Thyroid gland (tissue), 4 donors: ENCODE measurements around the gene OR2V2.

Experiments
- POLR2A ChIP-seq, 2 donors: fragments of 450-650 bp; IDR thresholded peaks; one replicate each; pipeline ENCODE4 v1.6.1; 2017; ENCODE audit warnings: antibody characterized with exemption in 2 of 2, mild to moderate bottlenecking in 2 of 2, moderate library complexity in 1 of 2
- TF ChIP-seq, protein P1 (sequence below), 6 experiments: fragments of 200-600 bp in 3 of 6; fragments of 450-650 bp in 3 of 6; sonication (generic) in 3 of 6; IDR thresholded peaks; one replicate each; pipeline ENCODE4 v1.5.1; 2016 to 2019; ENCODE audit warnings: antibody characterized with exemption in 6 of 6, mild to moderate bottlenecking in 2 of 6, inconsistent platforms in 1 of 6, moderate library complexity in 1 of 6

DNA sequence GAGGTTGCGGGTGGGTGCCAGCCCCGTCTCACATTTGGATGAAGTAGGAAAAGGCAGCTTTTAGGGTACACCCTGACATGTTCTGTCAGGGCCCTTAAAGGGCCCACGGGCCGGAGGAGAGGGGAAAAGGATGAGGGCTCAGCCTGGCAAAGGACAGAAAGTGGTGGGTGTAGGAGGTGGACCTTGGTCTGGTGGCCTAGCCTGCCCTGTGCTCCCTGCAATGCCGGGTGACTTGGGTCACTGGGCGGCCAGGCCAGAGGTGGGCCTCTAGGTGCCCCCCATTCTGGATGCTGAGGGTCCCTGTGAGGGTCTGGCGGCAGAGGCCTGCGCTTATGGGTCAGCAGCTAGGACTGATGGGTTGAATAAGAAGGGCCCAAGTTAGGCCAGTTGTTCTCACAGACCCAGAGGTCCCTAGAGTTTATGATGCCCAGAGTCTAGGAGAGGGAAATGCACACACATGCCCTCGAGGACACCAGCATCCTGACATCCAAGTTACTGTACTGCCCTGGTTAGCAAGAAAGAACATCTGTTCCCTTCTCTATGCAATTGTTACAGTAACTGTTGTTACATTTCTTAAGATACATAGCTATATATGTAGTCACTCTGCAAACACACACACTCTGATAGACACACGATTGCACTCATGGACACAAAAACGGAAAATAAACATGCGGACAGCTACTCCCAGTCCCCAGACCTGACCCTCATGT is 45.1 kb downstream of the OR2V2 start:
- TF ChIP-seq, protein P1, sequence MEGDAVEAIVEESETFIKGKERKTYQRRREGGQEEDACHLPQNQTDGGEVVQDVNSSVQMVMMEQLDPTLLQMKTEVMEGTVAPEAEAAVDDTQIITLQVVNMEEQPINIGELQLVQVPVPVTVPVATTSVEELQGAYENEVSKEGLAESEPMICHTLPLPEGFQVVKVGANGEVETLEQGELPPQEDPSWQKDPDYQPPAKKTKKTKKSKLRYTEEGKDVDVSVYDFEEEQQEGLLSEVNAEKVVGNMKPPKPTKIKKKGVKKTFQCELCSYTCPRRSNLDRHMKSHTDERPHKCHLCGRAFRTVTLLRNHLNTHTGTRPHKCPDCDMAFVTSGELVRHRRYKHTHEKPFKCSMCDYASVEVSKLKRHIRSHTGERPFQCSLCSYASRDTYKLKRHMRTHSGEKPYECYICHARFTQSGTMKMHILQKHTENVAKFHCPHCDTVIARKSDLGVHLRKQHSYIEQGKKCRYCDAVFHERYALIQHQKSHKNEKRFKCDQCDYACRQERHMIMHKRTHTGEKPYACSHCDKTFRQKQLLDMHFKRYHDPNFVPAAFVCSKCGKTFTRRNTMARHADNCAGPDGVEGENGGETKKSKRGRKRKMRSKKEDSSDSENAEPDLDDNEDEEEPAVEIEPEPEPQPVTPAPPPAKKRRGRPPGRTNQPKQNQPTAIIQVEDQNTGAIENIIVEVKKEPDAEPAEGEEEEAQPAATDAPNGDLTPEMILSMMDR (IDR thresholded peaks at IDR 0.05), result no peak
- TF ChIP-seq POLR2A (IDR thresholded peaks at IDR 0.05), result no peak
